ENCODE results near the gene UPK2. TPM values are rescaled to one million over a fixed set of nuclear protein-coding genes. Genes with fewer than 3 reads are reported as not detected.

The UPK2 gene
- total and polyA plus RNA-seq, 2 of the 13 experiments (the other 11 are each of a cell fraction or from before 2014, with no cell fraction given): not detected

- TF ChIP-seq CHD4 (IDR thresholded peaks at IDR 0.05; ENCODE audit: borderline replicate concordance, low read length) (no peak), SIN3B (IDR thresholded peaks at IDR 0.05; ENCODE audit: low read length) (no peak), ATF1 (CRISPR knock-in tag; IDR thresholded peaks at IDR 0.05) (no peak), ZNF138 (CRISPR knock-in tag; IDR thresholded peaks at IDR 0.05; ENCODE audit: low read depth) (no peak), ZNF3 (CRISPR knock-in tag; IDR thresholded peaks at IDR 0.05) (no peak), ZXDC (CRISPR knock-in tag; IDR thresholded peaks at IDR 0.05) (no peak), NR2F1 (CRISPR knock-in tag; IDR thresholded peaks at IDR 0.05) (peak in 1 of 2 experiments; percentile 61; a peak in 1 of 4 replicates), MIER3 (CRISPR knock-in tag; IDR thresholded peaks at IDR 0.05; ENCODE audit: borderline replicate concordance) (no peak), TOE1 (CRISPR knock-in tag; IDR thresholded peaks at IDR 0.05) (no peak), PRDM10 (CRISPR knock-in tag; IDR thresholded peaks at IDR 0.05; ENCODE audit: low read depth) (no peak), SOX13 (IDR thresholded peaks at IDR 0.05) (no peak), SOX13 (CRISPR knock-in tag; conservative IDR thresholded peaks at IDR 0.05 in 1 of 2, IDR thresholded peaks at IDR 0.05 in 1 of 2) (no peak), TSC22D2 (CRISPR knock-in tag; IDR thresholded peaks at IDR 0.05; ENCODE audit: borderline replicate concordance) (no peak), FOXO1 (CRISPR knock-in tag; IDR thresholded peaks at IDR 0.05) (no peak), MYC (CRISPR knock-in tag; IDR thresholded peaks at IDR 0.05; ENCODE audit: borderline replicate concordance) (0 out of 2 replicates have a peak, but pooled peaks have one; percentile 31), ZKSCAN5 (CRISPR knock-in tag; IDR thresholded peaks at IDR 0.05) (no peak), ZNF574 (CRISPR knock-in tag; IDR thresholded peaks at IDR 0.05) (no peak; the same call in 1 of the 2 replicates), PHF20 (CRISPR knock-in tag; IDR thresholded peaks at IDR 0.05) (no peak), SP2 (CRISPR knock-in tag; IDR thresholded peaks at IDR 0.05) (no peak), ZSCAN20 (CRISPR knock-in tag; IDR thresholded peaks at IDR 0.05; ENCODE audit: borderline replicate concordance) (no peak), HNRNPH1 (optimal IDR thresholded peaks at IDR 0.05; ENCODE audit: low read depth, low read length) (no peak)
These were observed 38.5 kb upstream of the UPK2 start (continued) for GRCh38 chr11:118917481-118918127.

Data from HepG2 (cell line).